Thoracic aorta (tissue), 2 donors: ENCODE results near the gene EP400. TPM values are rescaled to one million over a fixed set of nuclear protein-coding genes. Genes with fewer than 3 reads are reported as not detected.

Source experiments
- ATAC-seq: fragments of 150-250 bp; one replicate; pipeline ENCODE4 v1.8.0; 2017; ENCODE audit warnings: low read depth; ENCODE audit not compliant: insufficient number of reproducible peaks, low FRiP score
- DNase-seq: peaks from one replicate; pipeline ENCODE4 v3.0.0-alpha.2; 2020; ENCODE audit warnings: low spot score
- H3K27ac ChIP-seq, 2 donors: fragments of 200-600 bp; sonication (generic); 1 replicate in 1 of 2; 2 replicates in 1 of 2; pipeline ENCODE4 v1.5.1; 2016; ENCODE audit warnings: mild to moderate bottlenecking in 2 of 2, moderate library complexity in 2 of 2
- H3K27me3 ChIP-seq: fragments of 200-600 bp; sonication (generic); replicated peaks from 2 replicates; pipeline ENCODE4 v1.6.0; 2016; ENCODE audit warnings: mild to moderate bottlenecking; ENCODE audit not compliant: insufficient read depth
- H3K36me3 ChIP-seq: fragments of 200-600 bp; sonication (generic); one replicate; pipeline ENCODE4 v1.5.1; 2016
- H3K4me1 ChIP-seq, 2 donors: fragments of 200-600 bp; sonication (generic); 1 replicate in 1 of 2; 2 replicates in 1 of 2; pipeline versions ENCODE4 v1.5.1 to v1.6.0; 2016; ENCODE audit warnings: low read depth in 2 of 2, mild to moderate bottlenecking in 1 of 2; ENCODE audit not compliant: control insufficient read depth in 1 of 2
- H3K4me3 ChIP-seq: fragments of 200-600 bp; sonication (generic); 2 replicates; pipeline ENCODE4 v1.5.1; 2016; ENCODE audit warnings: mild to moderate bottlenecking
- H3K9me3 ChIP-seq: fragments of 200-600 bp; sonication (generic); 2 replicates; pipeline ENCODE4 v1.5.1; 2016
- CTCF ChIP-seq: fragments of 200-600 bp; sonication (generic); IDR thresholded peaks from one replicate; pipeline ENCODE4 v1.5.1; 2019; ENCODE audit warnings: antibody characterized with exemption
- total RNA-seq, 2 donors: library from RNA; depleted of rRNA; stranded (reverse); fragments of >200 nt; gene quantifications; one replicate each; pipeline versions ENCODE4 v1.1.0 to v1.2.3, GENCODE V29; 2016

EP400 gene
- total RNA-seq, 2 donors from 2014 or later: 20.2 to 47.3 TPM

- Histone ChIP-seq H3K27ac (no peak overlapping the region), H3K4me3 (no peak overlapping the region), H3K4me1 (no peaks in the 10 kb centered on the region), H3K36me3 (peaks cover 67% of the 10 kb centered on the region), H3K27me3 (no peaks in the 10 kb centered on the region), H3K9me3 (no peaks in the 10 kb centered on the region)
- DNase-seq: no peak
- no peak for TF ChIP-seq CTCF
- ATAC-seq: no peak
Observed at GRCh38 chr12:132026061-132026795, 76.5 kb downstream of the EP400 start.

GRCh38 chr12:132026796-132027500 is 77.2 kb downstream of the EP400 start:
- H3K4me1 ChIP-seq: no peaks in the 10 kb centered on the region
- ATAC-seq (no peak), DNase-seq (no peak)
- H3K4me3 ChIP-seq: no peak overlapping the region
- H3K27me3 ChIP-seq: no peaks in the 10 kb centered on the region
- peaks cover 74% of the 10 kb centered on the region for H3K36me3 ChIP-seq
- H3K9me3 ChIP-seq: no peaks in the 10 kb centered on the region
- no peak overlapping the region for H3K27ac ChIP-seq
- TF ChIP-seq CTCF: no peak

GRCh38 chr12:132027636-132028035 is 77.9 kb downstream of the EP400 start:
- H3K9me3 ChIP-seq: no peaks in the 10 kb centered on the region
- no peaks in the 10 kb centered on the region for H3K27me3 ChIP-seq
- peaks cover 81% of the 10 kb centered on the region for H3K36me3 ChIP-seq
- ATAC-seq: no peak
- DNase-seq: no peak
- no peak for TF ChIP-seq CTCF
- H3K27ac ChIP-seq: no peak overlapping the region
- H3K4me1 ChIP-seq: no peaks in the 10 kb centered on the region
- no peak overlapping the region for H3K4me3 ChIP-seq

- Histone ChIP-seq H3K4me3 (no peak overlapping the region), H3K27me3 (no peaks in the 10 kb centered on the region), H3K4me1 (no peaks in the 10 kb centered on the region), H3K36me3 (peaks cover 85% of the 10 kb centered on the region), H3K27ac (no peak overlapping the region), H3K9me3 (no peaks in the 10 kb centered on the region)
- ATAC-seq (no peak), DNase-seq (no peak)
- TF ChIP-seq CTCF: no peak
Observed at GRCh38 chr12:132028111-132028510, 78.4 kb downstream of the EP400 start.

GRCh38 chr12:132029503-132030300 is 80.0 kb downstream of the EP400 start:
- no peak for ATAC-seq
- TF ChIP-seq CTCF: no peak

More at GRCh38 chr12:132029503-132030300, 80.0 kb downstream of the EP400 start:
- no peak for DNase-seq
- H3K27me3 ChIP-seq: no peaks in the 10 kb centered on the region
- no peaks in the 10 kb centered on the region for H3K9me3 ChIP-seq
- H3K4me1 ChIP-seq: no peaks in the 10 kb centered on the region
- peaks cover 89% of the 10 kb centered on the region for H3K36me3 ChIP-seq
- H3K4me3 ChIP-seq: no peak overlapping the region
- H3K27ac ChIP-seq: no peak overlapping the region
